Neural cell (in vitro differentiated cells): Measurements from ENCODE around the gene THRB.

Source experiments
- CTCF ChIP-seq: fragments of 450-650 bp; IDR thresholded peaks from 2 replicates; pipeline ENCODE4 v1.5.1; 2014; ENCODE audit warnings: antibody characterized with exemption, mild to moderate bottlenecking, moderate library complexity; ENCODE audit not compliant: poor library complexity, severe bottlenecking
- EP300 ChIP-seq: fragments of 450-650 bp; conservative IDR thresholded peaks from 2 replicates; pipeline ENCODE4 v1.6.1; 2014; ENCODE audit warnings: antibody characterized with exemption, mild to moderate bottlenecking, moderate library complexity; ENCODE audit not compliant: poor library complexity, severe bottlenecking
- EZH2 ChIP-seq: fragments of 200-600, 300-800 bp; shearing (Covaris generic), sonication (generic); IDR thresholded peaks from 2 replicates; pipeline ENCODE4 v1.6.1; 2014; ENCODE audit warnings: antibody characterized with exemption, low read length, borderline replicate concordance, mild to moderate bottlenecking; ENCODE audit not compliant: insufficient read depth, poor library complexity, severe bottlenecking
- MXI1 ChIP-seq: fragments of 450-650 bp; conservative IDR thresholded peaks from 2 replicates; pipeline ENCODE4 v1.6.1; 2014; ENCODE audit warnings: antibody characterized with exemption, mild to moderate bottlenecking; ENCODE audit not compliant: poor library complexity, severe bottlenecking
- POLR2AphosphoS5 ChIP-seq: IDR thresholded peaks from 2 replicates; pipeline ENCODE4 v1.6.1; 2012
- REST ChIP-seq: IDR thresholded peaks from 2 replicates; pipeline ENCODE4 v1.6.1; 2012; ENCODE audit warnings: borderline replicate concordance
- SMC3 ChIP-seq: fragments of 450-650 bp; conservative IDR thresholded peaks from 2 replicates; pipeline ENCODE4 v1.6.1; 2014; ENCODE audit warnings: antibody characterized with exemption, mild to moderate bottlenecking, moderate library complexity; ENCODE audit not compliant: poor library complexity
- TAF1 ChIP-seq: IDR thresholded peaks from 2 replicates; pipeline ENCODE4 v1.6.1; 2012; ENCODE audit warnings: low read depth

- TF ChIP-seq CTCF (no peak), TAF1 (no peak), EP300 (no peak), EZH2 (no peak), SMC3 (no peak), POLR2AphosphoS5 (no peak), REST (no peak), MXI1 (no peak)
Observed at GRCh38 chr3:24201301-24201700, 293.3 kb downstream of the THRB start.
